ENCODE measurements around the gene SLMAP.
"Not testable (repeated sequence)": the region's sequence is repeated elsewhere in the genome, so short reads cannot be mapped to it uniquely, and the experiment has no call there.

Gene SLMAP

DNA sequence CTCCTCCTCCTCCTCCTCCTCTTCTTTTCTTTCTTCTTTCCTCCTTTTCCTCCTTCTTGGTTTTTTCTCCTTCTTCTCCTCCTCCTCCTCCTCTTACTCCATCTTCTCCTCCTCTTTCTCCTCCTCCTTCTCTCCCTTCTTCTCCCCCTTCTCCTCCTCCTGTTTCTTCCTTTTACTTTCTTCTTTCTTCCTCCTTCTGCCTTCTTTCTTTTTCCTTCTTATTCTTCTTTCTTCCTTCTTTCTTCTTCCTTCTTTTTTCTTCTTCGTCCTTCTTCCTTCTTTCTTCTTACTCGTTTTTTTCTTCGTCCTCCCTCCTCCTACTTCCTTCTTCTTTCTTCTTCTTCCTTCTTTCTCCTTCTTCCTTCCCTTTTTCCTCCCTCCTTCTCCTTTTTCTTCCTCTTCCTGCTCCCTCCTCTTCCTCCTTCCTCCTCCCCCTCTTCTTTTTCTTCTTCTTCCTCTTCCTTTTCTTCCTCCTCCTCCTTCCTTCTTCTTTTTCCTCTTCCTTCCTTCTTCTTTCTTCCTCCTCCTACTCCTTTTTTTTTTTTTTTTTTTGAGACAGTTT is 92.1 kb downstream of the SLMAP start:
- Histone ChIP-seq H3K27ac (ENCODE audit: low read length) (no peak overlapping the region), H3K27me3 (ENCODE audit: control insufficient read depth, insufficient read depth, low read length) (no peaks in the 10 kb centered on the region), H3K4me3 (ENCODE audit: low read length) (no peak overlapping the region), H3K9me3 (ENCODE audit: control insufficient read depth, insufficient read depth, low read length) (no peaks in the 10 kb centered on the region), H3K4me1 (ENCODE audit: control insufficient read depth, insufficient read depth, low read length) (no peaks in the 10 kb centered on the region), H3K36me3 (ENCODE audit: control insufficient read depth, insufficient read depth, low read length) (no peaks in the 10 kb centered on the region)
- no peak for DNase-seq (ENCODE audit: low read depth, low spot score)
- 100% methylated on average over 3 of the region's 3 CpGs for WGBS (ENCODE audit: insufficient coverage, insufficient read length)

DNA sequence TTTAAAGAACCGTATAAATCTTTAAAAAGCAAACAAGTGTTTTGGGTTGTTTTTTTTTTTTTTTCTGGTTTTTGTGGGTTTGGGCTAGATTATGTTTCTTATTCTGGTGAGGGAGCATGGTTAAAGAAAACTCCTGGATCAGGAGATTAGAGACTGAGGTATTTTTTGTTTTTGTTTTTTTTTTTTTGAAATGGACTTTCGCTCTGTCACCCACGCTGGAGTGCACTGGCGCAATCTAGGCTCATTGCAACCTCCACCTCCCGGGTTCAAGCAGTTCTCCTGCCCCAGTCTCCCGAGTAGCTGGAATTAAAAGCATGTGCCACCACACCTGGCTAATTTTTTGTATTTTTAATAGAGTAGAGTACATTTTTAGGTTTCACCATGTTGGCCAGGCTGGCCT is 95.2 kb downstream of the SLMAP start:
- no CpG with 5 or more reads among the region's 6 CpGs for WGBS (ENCODE audit: insufficient coverage, insufficient read length)
- H3K9me3 ChIP-seq (ENCODE audit: control insufficient read depth, insufficient read depth, low read length): no peaks in the 10 kb centered on the region
- DNase-seq (ENCODE audit: low read depth, low spot score): no peak
- no peak overlapping the region for H3K27ac ChIP-seq (ENCODE audit: low read length)
- no peaks in the 10 kb centered on the region for H3K4me1 ChIP-seq (ENCODE audit: control insufficient read depth, insufficient read depth, low read length)
- H3K27me3 ChIP-seq (ENCODE audit: control insufficient read depth, insufficient read depth, low read length): no peaks in the 10 kb centered on the region; the same call in 1 of the 2 replicates
- H3K4me3 ChIP-seq (ENCODE audit: low read length): no peak overlapping the region
- no peaks in the 10 kb centered on the region for H3K36me3 ChIP-seq (ENCODE audit: control insufficient read depth, insufficient read depth, low read length)

- Histone ChIP-seq H3K27me3 (ENCODE audit: control insufficient read depth, insufficient read depth, low read length) (no peaks in the 10 kb centered on the region; the same call in 1 of the 2 replicates), H3K4me1 (ENCODE audit: control insufficient read depth, insufficient read depth, low read length) (no peaks in the 10 kb centered on the region), H3K36me3 (ENCODE audit: control insufficient read depth, insufficient read depth, low read length) (no peaks in the 10 kb centered on the region), H3K27ac (ENCODE audit: low read length) (no peak overlapping the region), H3K9me3 (ENCODE audit: control insufficient read depth, insufficient read depth, low read length) (no peaks in the 10 kb centered on the region), H3K4me3 (ENCODE audit: low read length) (no peak overlapping the region)
- no peak for DNase-seq (ENCODE audit: low read depth, low spot score)
- no CpG with 5 or more reads among the region's 1 CpG for WGBS (ENCODE audit: insufficient coverage, insufficient read length)
Measured at GRCh38 chr3:57852896-57853295, 96.8 kb downstream of the SLMAP start.

GRCh38 chr3:57855281-57855680 is 99.2 kb downstream of the SLMAP start:
- DNase-seq (ENCODE audit: low read depth, low spot score): no peak

DNA sequence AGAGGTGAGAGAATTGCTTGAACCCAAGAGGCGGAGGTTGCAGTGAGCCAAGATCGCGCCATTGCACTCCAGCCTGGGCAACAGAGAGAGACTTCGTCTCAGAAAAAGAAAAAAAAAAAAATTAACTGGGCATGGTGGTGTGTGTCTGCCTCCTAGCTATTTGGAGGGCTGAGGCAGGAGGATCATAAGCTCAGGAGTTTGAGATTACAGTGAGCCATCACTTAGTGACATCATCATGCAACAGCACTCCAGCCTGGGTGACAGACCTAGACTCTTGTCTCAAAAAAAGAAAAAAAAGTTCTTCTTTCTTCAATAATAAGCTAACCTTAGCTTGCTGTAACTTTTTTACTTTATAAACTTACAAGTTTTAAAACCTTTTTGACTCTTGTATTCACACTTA is 99.8 kb downstream of the SLMAP start:
- no peak for DNase-seq (ENCODE audit: low read depth, low spot score)
- Histone ChIP-seq H3K27me3 (ENCODE audit: control insufficient read depth, insufficient read depth, low read length) (no peaks in the 10 kb centered on the region; the same call in 1 of the 2 replicates), H3K9me3 (ENCODE audit: control insufficient read depth, insufficient read depth, low read length) (no peaks in the 10 kb centered on the region), H3K4me1 (ENCODE audit: control insufficient read depth, insufficient read depth, low read length) (no peaks in the 10 kb centered on the region), H3K27ac (ENCODE audit: low read length) (no peak overlapping the region), H3K36me3 (ENCODE audit: control insufficient read depth, insufficient read depth, low read length) (no peaks in the 10 kb centered on the region), H3K4me3 (ENCODE audit: low read length) (no peak overlapping the region)
- WGBS (ENCODE audit: insufficient coverage, insufficient read length): no CpG with 5 or more reads among the region's 4 CpGs

More at GRCh38 chr3:57855281-57855680, 99.2 kb downstream of the SLMAP start:
- Histone ChIP-seq H3K4me1 (ENCODE audit: control insufficient read depth, insufficient read depth, low read length) (no peaks in the 10 kb centered on the region), H3K27me3 (ENCODE audit: control insufficient read depth, insufficient read depth, low read length) (no peaks in the 10 kb centered on the region; the same call in 1 of the 2 replicates), H3K36me3 (ENCODE audit: control insufficient read depth, insufficient read depth, low read length) (no peaks in the 10 kb centered on the region), H3K27ac (ENCODE audit: low read length) (no peak overlapping the region), H3K4me3 (ENCODE audit: low read length) (no peak overlapping the region), H3K9me3 (ENCODE audit: control insufficient read depth, insufficient read depth, low read length) (no peaks in the 10 kb centered on the region)
- no CpG with 5 or more reads among the region's 1 CpG for WGBS (ENCODE audit: insufficient coverage, insufficient read length)

DNA sequence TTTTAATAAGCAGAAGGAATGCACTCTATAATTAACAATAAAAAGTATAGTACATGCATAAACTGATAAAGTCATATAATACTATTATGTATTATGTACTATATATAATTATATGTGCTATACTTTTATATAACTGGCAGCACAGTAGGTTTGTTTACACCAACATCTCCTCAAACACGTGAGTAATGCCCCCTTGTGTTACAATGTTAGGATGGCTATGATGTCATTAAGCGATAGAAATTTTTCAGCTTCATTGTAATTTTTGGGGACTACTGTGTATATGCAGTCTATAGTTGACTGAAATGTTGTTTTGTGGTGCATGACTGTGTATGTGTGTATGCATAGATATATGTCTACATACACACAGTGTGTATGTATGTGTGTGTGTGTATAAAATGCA is 100.6 kb downstream of the SLMAP start:
- Histone ChIP-seq H3K4me3 (ENCODE audit: low read length) (no peak overlapping the region), H3K4me1 (ENCODE audit: control insufficient read depth, insufficient read depth, low read length) (no peaks in the 10 kb centered on the region), H3K27ac (ENCODE audit: low read length) (no peak overlapping the region), H3K9me3 (ENCODE audit: control insufficient read depth, insufficient read depth, low read length) (no peaks in the 10 kb centered on the region), H3K27me3 (ENCODE audit: control insufficient read depth, insufficient read depth, low read length) (no peaks in the 10 kb centered on the region; the same call in 1 of the 2 replicates), H3K36me3 (ENCODE audit: control insufficient read depth, insufficient read depth, low read length) (no peaks in the 10 kb centered on the region)
- WGBS (ENCODE audit: insufficient coverage, insufficient read length): no CpG with 5 or more reads among the region's 2 CpGs
- no peak for DNase-seq (ENCODE audit: low read depth, low spot score)

DNA sequence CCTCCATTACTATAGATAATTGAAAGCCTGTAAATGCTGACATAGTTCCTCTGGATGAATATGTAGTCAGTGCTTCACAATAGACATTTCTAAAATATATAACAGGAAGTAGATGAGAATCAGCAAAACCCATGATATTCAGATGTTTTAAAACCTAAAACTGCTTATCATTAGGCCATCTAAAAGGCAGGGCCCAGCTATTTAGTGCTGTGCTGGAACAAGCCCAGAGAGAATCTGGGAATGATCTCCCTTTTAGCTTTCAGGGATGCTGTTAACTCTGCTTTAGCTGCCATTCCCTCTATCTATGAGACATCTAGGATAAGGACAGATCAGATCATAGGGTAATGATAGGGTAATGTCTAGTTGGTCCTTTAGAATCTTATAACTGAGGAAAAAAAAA is 106.8 kb downstream of the SLMAP start:
- Histone ChIP-seq H3K36me3 (ENCODE audit: control insufficient read depth, insufficient read depth, low read length) (no peaks in the 10 kb centered on the region), H3K27ac (ENCODE audit: low read length) (no peak overlapping the region), H3K9me3 (ENCODE audit: control insufficient read depth, insufficient read depth, low read length) (no peaks in the 10 kb centered on the region), H3K4me3 (ENCODE audit: low read length) (no peak overlapping the region), H3K4me1 (ENCODE audit: control insufficient read depth, insufficient read depth, low read length) (no peaks in the 10 kb centered on the region), H3K27me3 (ENCODE audit: control insufficient read depth, insufficient read depth, low read length) (no peaks in the 10 kb centered on the region)
- DNase-seq (ENCODE audit: low read depth, low spot score): no peak

GRCh38 chr3:57863380-57863779 is 107.3 kb downstream of the SLMAP start:
- no peak for DNase-seq (ENCODE audit: low read depth, low spot score)
- H3K27me3 ChIP-seq (ENCODE audit: control insufficient read depth, insufficient read depth, low read length): no peaks in the 10 kb centered on the region
- no peaks in the 10 kb centered on the region for H3K9me3 ChIP-seq (ENCODE audit: control insufficient read depth, insufficient read depth, low read length)
- no peak overlapping the region for H3K4me3 ChIP-seq (ENCODE audit: low read length)
- no peaks in the 10 kb centered on the region for H3K36me3 ChIP-seq (ENCODE audit: control insufficient read depth, insufficient read depth, low read length)
- no CpG with 5 or more reads among the region's 2 CpGs for WGBS (ENCODE audit: insufficient coverage, insufficient read length)
- H3K4me1 ChIP-seq (ENCODE audit: control insufficient read depth, insufficient read depth, low read length): no peaks in the 10 kb centered on the region
- H3K27ac ChIP-seq (ENCODE audit: low read length): no peak overlapping the region

DNA sequence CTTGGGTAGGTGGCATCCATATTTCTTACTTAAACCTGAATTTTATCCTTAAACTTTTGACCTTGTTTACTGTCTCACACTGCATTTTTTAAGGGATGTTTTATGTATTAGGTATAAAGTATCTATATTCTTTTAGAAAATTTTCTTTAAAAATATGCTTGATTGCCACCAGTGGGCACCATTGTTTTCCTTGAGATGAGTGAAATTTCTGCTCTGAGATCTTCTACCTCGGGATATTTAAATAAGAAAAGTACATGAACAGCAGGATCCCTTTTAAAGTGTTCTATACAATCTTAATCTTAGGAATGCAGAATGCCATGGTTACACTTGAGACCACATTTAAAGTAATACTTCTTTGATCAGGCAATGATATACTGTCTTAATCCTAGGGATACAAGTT is 108.7 kb downstream of the SLMAP start:
- DNase-seq (ENCODE audit: low read depth, low spot score): no peak
- Histone ChIP-seq H3K9me3 (ENCODE audit: control insufficient read depth, insufficient read depth, low read length) (no peaks in the 10 kb centered on the region), H3K4me3 (ENCODE audit: low read length) (no peak overlapping the region), H3K27ac (ENCODE audit: low read length) (no peak overlapping the region), H3K4me1 (ENCODE audit: control insufficient read depth, insufficient read depth, low read length) (no peaks in the 10 kb centered on the region), H3K27me3 (ENCODE audit: control insufficient read depth, insufficient read depth, low read length) (no peaks in the 10 kb centered on the region), H3K36me3 (ENCODE audit: control insufficient read depth, insufficient read depth, low read length) (no peaks in the 10 kb centered on the region)
- WGBS (ENCODE audit: insufficient coverage, insufficient read length): no CpG with 5 or more reads among the region's 1 CpG

- H3K9me3 ChIP-seq (ENCODE audit: control insufficient read depth, insufficient read depth, low read length); H3K4me3 ChIP-seq (ENCODE audit: low read length); H3K27me3 ChIP-seq (ENCODE audit: control insufficient read depth, insufficient read depth, low read length); DNase-seq (ENCODE audit: low read depth, low spot score); H3K27ac ChIP-seq (ENCODE audit: low read length); H3K4me1 ChIP-seq (ENCODE audit: control insufficient read depth, insufficient read depth, low read length); H3K36me3 ChIP-seq (ENCODE audit: control insufficient read depth, insufficient read depth, low read length): not testable (repeated sequence)
- WGBS (ENCODE audit: insufficient coverage, insufficient read length): no CpG with 5 or more reads among the region's 1 CpG
Measured at GRCh38 chr3:57869110-57869509, 113.0 kb downstream of the SLMAP start.

- no peak overlapping the region for H3K4me3 ChIP-seq (ENCODE audit: low read length)
- no peaks in the 10 kb centered on the region for H3K9me3 ChIP-seq (ENCODE audit: control insufficient read depth, insufficient read depth, low read length)
- WGBS (ENCODE audit: insufficient coverage, insufficient read length): no CpG with 5 or more reads among the region's 4 CpGs
- H3K27ac ChIP-seq (ENCODE audit: low read length): no peak overlapping the region
- no peaks in the 10 kb centered on the region for H3K4me1 ChIP-seq (ENCODE audit: control insufficient read depth, insufficient read depth, low read length)
- H3K36me3 ChIP-seq (ENCODE audit: control insufficient read depth, insufficient read depth, low read length): no peaks in the 10 kb centered on the region
- H3K27me3 ChIP-seq (ENCODE audit: control insufficient read depth, insufficient read depth, low read length): no peaks in the 10 kb centered on the region
- DNase-seq (ENCODE audit: low read depth, low spot score): no peak
Measured at GRCh38 chr3:57872606-57873005, 116.5 kb downstream of the SLMAP start.

Data from iPS DF 6.9 (cell line).